Tibial artery (tissue), 4 donors: ENCODE measurements around the gene CLINT1.

Source experiments
- DNase-seq, 2 donors: peaks; one replicate each; pipeline ENCODE4 v3.0.0-alpha.2; 2019
- H3K27ac ChIP-seq, 2 donors: fragments of 200-600 bp; sonication (generic) in 1 of 2; 1 replicate in 1 of 2; 2 replicates in 1 of 2; pipeline ENCODE4 v1.5.1; 2018 to 2019; ENCODE audit warnings: mild to moderate bottlenecking in 1 of 2
- H3K27me3 ChIP-seq, 2 donors: fragments of 200-600 bp; sonication (generic) in 1 of 2; one replicate each; pipeline versions ENCODE4 v1.5.1 to v1.6.0; 2016 to 2019
- H3K36me3 ChIP-seq, 3 donors: fragments of 200-600 bp; sonication (generic) in 2 of 3; one replicate each; pipeline ENCODE4 v1.5.1; 2016 to 2019; ENCODE audit warnings: mild to moderate bottlenecking in 2 of 3
- H3K4me1 ChIP-seq, 4 donors: fragments of 200-600 bp; sonication (generic) in 2 of 4; 1 replicate in 3 of 4; 2 replicates in 1 of 4; pipeline ENCODE4 v1.5.1; 2016 to 2019
- H3K4me3 ChIP-seq, 2 donors: fragments of 200-600 bp; sonication (generic) in 1 of 2; 1 replicate in 1 of 2; 2 replicates in 1 of 2; pipeline ENCODE4 v1.5.1; 2018 to 2019; ENCODE audit warnings: mild to moderate bottlenecking in 2 of 2
- H3K9me3 ChIP-seq, 3 donors: fragments of 200-600 bp; sonication (generic) in 1 of 3; one replicate each; pipeline ENCODE4 v1.5.1; 2016 to 2019
- intact Hi-C: fragments of 100-400 bp; cut with DNase I; formaldehyde crosslinking; loops from one replicate; pipeline ENCODE4 v1.15.0; 2023; ENCODE audit warnings: low total_unique reads
- TF ChIP-seq, protein P1 (sequence below), 2 experiments: fragments of 200-600 bp in 1 of 2; fragments of 450-650 bp in 1 of 2; IDR thresholded peaks; one replicate each; pipeline ENCODE4 v1.5.1; 2017 to 2019; ENCODE audit warnings: antibody characterized with exemption in 2 of 2, mild to moderate bottlenecking in 1 of 2, moderate library complexity in 1 of 2

The CLINT1 gene

DNA sequence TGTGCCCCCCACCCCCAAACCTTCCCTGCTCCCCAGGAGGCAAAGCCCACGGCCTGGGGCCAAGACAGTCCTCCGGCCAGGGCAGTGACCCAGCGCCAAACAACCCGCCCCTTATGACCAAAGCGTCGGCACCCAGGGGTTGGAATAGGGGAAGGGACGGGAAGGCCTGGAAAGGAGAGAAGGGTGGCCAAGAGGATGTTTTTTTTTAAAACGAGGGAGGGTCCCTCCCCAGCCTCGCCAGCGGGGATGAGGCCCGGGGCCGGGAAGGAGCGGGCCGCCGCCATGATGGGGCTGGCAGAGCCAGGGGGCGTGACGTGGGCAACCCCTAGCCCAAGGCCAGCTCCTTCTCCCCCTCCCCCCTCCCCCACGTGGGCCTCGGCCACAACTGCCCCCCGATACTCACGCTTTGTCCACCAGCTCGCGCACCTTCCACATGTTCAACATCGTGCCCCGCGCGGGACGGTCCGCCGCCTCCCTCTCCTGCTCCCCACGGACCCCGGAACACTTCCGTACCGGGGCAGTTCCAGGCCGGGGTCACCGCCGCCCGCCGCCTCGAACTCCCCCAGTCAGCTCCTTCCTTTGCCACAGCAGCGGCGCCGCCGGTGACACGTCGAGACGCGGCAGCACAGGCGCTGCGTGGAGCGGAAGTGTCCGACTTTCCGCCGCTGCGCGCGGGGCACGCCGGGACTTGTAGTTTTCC lies at the start of gene CLINT1:
CLINT1 (minus strand) TSS at position 619 of the 700 bp plus-strand sequence; CDS start at position 444, 175 bp downstream.
- H3K27me3 ChIP-seq: no peaks in the 10 kb centered on the region
- peak; percentile 90 to 94 for DNase-seq
- intact Hi-C loops: loop anchor here (5.0 kb wide), 1 partner anchor 41 kb away; no protein-coding TSS in a partner anchor
- peak within 1 kb of the TSS; percentile 80 to 98 for H3K4me3 ChIP-seq
- peaks cover 0 to 41% (median 18%) of the 10 kb centered on the region in 4 donors for H3K4me1 ChIP-seq
- no peaks in the 10 kb centered on the region for H3K9me3 ChIP-seq
- peak within 1 kb of the TSS; percentile 90 for H3K27ac ChIP-seq
- no peaks in the 10 kb centered on the region for H3K36me3 ChIP-seq
- TF ChIP-seq, protein P1, sequence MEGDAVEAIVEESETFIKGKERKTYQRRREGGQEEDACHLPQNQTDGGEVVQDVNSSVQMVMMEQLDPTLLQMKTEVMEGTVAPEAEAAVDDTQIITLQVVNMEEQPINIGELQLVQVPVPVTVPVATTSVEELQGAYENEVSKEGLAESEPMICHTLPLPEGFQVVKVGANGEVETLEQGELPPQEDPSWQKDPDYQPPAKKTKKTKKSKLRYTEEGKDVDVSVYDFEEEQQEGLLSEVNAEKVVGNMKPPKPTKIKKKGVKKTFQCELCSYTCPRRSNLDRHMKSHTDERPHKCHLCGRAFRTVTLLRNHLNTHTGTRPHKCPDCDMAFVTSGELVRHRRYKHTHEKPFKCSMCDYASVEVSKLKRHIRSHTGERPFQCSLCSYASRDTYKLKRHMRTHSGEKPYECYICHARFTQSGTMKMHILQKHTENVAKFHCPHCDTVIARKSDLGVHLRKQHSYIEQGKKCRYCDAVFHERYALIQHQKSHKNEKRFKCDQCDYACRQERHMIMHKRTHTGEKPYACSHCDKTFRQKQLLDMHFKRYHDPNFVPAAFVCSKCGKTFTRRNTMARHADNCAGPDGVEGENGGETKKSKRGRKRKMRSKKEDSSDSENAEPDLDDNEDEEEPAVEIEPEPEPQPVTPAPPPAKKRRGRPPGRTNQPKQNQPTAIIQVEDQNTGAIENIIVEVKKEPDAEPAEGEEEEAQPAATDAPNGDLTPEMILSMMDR (IDR thresholded peaks at IDR 0.05): no peak

GRCh38 chr5:157908459-157908858 lies 49.5 kb upstream of the CLINT1 start:
- H3K36me3 ChIP-seq: no peaks in the 10 kb centered on the region
- H3K4me3 ChIP-seq: no peak overlapping the region
- H3K27ac ChIP-seq: no peak overlapping the region
- no peaks in the 10 kb centered on the region for H3K27me3 ChIP-seq
- no peaks in the 10 kb centered on the region for H3K9me3 ChIP-seq
- TF ChIP-seq, protein P1 (IDR thresholded peaks at IDR 0.05): no peak
- intact Hi-C loops: no loop called here
- no peak for DNase-seq
- no peaks in the 10 kb centered on the region for H3K4me1 ChIP-seq

- Histone ChIP-seq H3K36me3 (no peaks in the 10 kb centered on the region), H3K27ac (no peak overlapping the region), H3K9me3 (no peaks in the 10 kb centered on the region), H3K4me3 (no peak overlapping the region), H3K27me3 (no peaks in the 10 kb centered on the region), H3K4me1 (no peaks in the 10 kb centered on the region)
- intact Hi-C loops: no loop called here
- no peak for DNase-seq
- TF ChIP-seq, protein P1 (IDR thresholded peaks at IDR 0.05): no peak
Measured at GRCh38 chr5:157907479-157907878, 48.5 kb upstream of the CLINT1 start.

DNA sequence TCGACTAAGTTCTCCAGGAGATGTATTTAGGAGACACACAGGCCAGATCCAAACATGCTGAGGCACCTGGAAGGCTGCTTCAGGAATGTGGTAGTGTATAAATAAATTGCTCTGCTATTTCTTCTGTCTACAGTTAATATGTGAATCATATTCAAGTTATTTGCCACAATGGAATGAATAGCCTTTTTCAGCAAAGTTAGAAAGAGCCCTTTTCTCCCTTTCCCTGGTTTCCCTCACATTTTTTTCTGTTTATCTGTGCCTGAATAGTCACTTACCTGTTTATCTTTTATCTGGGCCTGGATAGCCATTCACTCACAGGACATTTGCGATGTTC lies 44.1 kb upstream of the CLINT1 start:
- H3K9me3 ChIP-seq: no peaks in the 10 kb centered on the region

DNA sequence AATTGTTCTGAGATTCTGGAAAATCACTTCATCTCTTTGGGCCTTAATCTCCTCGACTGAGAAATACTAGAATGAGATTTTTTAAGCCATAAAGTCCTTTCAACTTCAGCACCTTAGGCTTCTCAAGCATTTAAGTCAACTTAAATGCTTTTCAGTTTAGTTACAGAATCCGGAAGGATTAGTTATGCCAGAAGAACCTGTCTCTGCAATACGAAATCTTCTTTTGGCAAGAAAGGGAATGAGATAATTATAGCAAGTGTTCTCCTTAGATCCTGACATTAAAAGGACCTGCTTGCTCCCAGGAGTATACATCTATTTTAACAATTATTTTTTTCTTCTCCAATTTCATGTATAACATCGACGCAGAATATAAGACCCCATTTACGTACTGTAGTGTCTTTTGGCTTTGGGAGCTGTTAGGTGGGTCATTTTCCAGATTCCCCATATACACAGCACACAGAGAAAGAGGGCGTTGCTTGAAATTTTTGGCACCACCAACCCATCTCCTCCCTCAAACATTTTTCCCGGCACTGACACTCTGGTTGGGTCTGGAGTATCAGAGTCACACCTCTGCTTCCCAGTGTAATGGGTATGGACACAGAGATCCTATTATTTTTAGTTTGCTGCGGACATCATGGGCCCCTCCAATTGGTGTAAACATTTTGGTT lies 43.6 kb upstream of the CLINT1 start:
- intact Hi-C loops: no loop called here
- Histone ChIP-seq H3K9me3 (no peaks in the 10 kb centered on the region), H3K36me3 (no peaks in the 10 kb centered on the region), H3K4me1 (peaks cover 0 to 9% (median 0%) of the 10 kb centered on the region in 4 donors), H3K27ac (no peak overlapping the region), H3K27me3 (no peaks in the 10 kb centered on the region), H3K4me3 (no peak overlapping the region)
- DNase-seq: no peak
- TF ChIP-seq, protein P1 (IDR thresholded peaks at IDR 0.05): no peak

More for the DNA sequence above, 44.1 kb upstream of the CLINT1 start:
- Histone ChIP-seq H3K27me3 (no peaks in the 10 kb centered on the region), H3K36me3 (no peaks in the 10 kb centered on the region), H3K4me1 (peaks cover 0 to 9% (median 0%) of the 10 kb centered on the region in 4 donors), H3K4me3 (no peak overlapping the region), H3K27ac (no peak overlapping the region)
- TF ChIP-seq, protein P1 (IDR thresholded peaks at IDR 0.05): no peak
- DNase-seq: no peak
- intact Hi-C loops: no loop called here
